ENCODE measurements around the gene PARD3B. TPM values are rescaled to one million over a fixed set of nuclear protein-coding genes. Genes with fewer than 3 reads are reported as not detected.

Gene PARD3B
- total RNA-seq, 4 donors from 2014 or later, result 6.5 to 17.3 (median 12.7) TPM

GRCh38 chr2:204503869-204504268, 41.4 kb upstream of the PARD3B start:
- no peak overlapping the region for H3K4me3 ChIP-seq (ENCODE audit: low read depth, poor library complexity, severe bottlenecking)
- 81 to 87% methylated on average over 2 of the region's 2 CpGs for WGBS, 2 donors
- TF ChIP-seq CTCF (IDR thresholded peaks at IDR 0.05), result no peak
- no peak for TF ChIP-seq POLR2A (IDR thresholded peaks at IDR 0.05)
- DNase-seq (ENCODE audit: low spot score in 2 of 2), result no peak
- intact Hi-C loops (cut with DNase I; ENCODE audit: low total_unique reads), result no loop called here

GRCh38 chr2:204504594-204504993, 40.7 kb upstream of the PARD3B start:
- WGBS, 2 donors, result 91 to 94% methylated on average over 2 of the region's 2 CpGs
- intact Hi-C loops (cut with DNase I; ENCODE audit: low total_unique reads), result no loop called here
- no peak for DNase-seq (ENCODE audit: low spot score in 2 of 2)
- TF ChIP-seq CTCF (IDR thresholded peaks at IDR 0.05), result no peak
- no peak for TF ChIP-seq POLR2A (IDR thresholded peaks at IDR 0.05)
- no peak overlapping the region for H3K4me3 ChIP-seq (ENCODE audit: low read depth, poor library complexity, severe bottlenecking)

GRCh38 chr2:204505488-204505887, 39.8 kb upstream of the PARD3B start:
- intact Hi-C loops (cut with DNase I; ENCODE audit: low total_unique reads), result no loop called here
- H3K4me3 ChIP-seq (ENCODE audit: low read depth, poor library complexity, severe bottlenecking), result no peak overlapping the region
- WGBS, 2 donors, result 87 to 93% methylated on average over 2 of the region's 2 CpGs
- no peak for DNase-seq (ENCODE audit: low spot score in 2 of 2)
- no peak for TF ChIP-seq CTCF (IDR thresholded peaks at IDR 0.05)
- TF ChIP-seq POLR2A (IDR thresholded peaks at IDR 0.05), result no peak

- WGBS, 2 donors, result 67 to 71% methylated on average over 4 of the region's 4 CpGs
- no peak for DNase-seq (ENCODE audit: low spot score in 2 of 2)
- no peak overlapping the region for H3K4me3 ChIP-seq (ENCODE audit: low read depth, poor library complexity, severe bottlenecking)
- no peak for TF ChIP-seq POLR2A (IDR thresholded peaks at IDR 0.05)
- no peak for TF ChIP-seq CTCF (IDR thresholded peaks at IDR 0.05)
- intact Hi-C loops (cut with DNase I; ENCODE audit: low total_unique reads), result no loop called here
Observed at GRCh38 chr2:204505946-204506345, 39.3 kb upstream of the PARD3B start.

- DNase-seq (ENCODE audit: low spot score in 2 of 2), result no peak
- intact Hi-C loops (cut with DNase I; ENCODE audit: low total_unique reads), result no loop called here
- TF ChIP-seq POLR2A (IDR thresholded peaks at IDR 0.05), result no peak
- 78 to 82% methylated on average over 5 of the region's 5 CpGs for WGBS, 2 donors
- H3K4me3 ChIP-seq (ENCODE audit: low read depth, poor library complexity, severe bottlenecking), result no peak overlapping the region
Observed at GRCh38 chr2:204507636-204508035, 37.6 kb upstream of the PARD3B start.

- no peak overlapping the region for H3K4me3 ChIP-seq (ENCODE audit: low read depth, poor library complexity, severe bottlenecking)
- intact Hi-C loops (cut with DNase I; ENCODE audit: low total_unique reads), result no loop called here
- no peak for DNase-seq (ENCODE audit: low spot score in 2 of 2)
- WGBS, 2 donors, result 88% methylated on average over 4 of the region's 4 CpGs
- TF ChIP-seq CTCF (IDR thresholded peaks at IDR 0.05) (no peak), POLR2A (IDR thresholded peaks at IDR 0.05) (no peak)
Observed at GRCh38 chr2:204510709-204511420, 34.4 kb upstream of the PARD3B start.

Data from lower leg skin (tissue), 4 donors.